Cerebellar nuclear complex (tissue), 1 donor: Measurements from ENCODE around the gene NPTXR.

Experiments used
- DNase-seq, 2 experiments: peaks; one replicate each; lab custom pipeline; 2025; lab: John Stamatoyannopoulos, UW

Gene NPTXR

DNA sequence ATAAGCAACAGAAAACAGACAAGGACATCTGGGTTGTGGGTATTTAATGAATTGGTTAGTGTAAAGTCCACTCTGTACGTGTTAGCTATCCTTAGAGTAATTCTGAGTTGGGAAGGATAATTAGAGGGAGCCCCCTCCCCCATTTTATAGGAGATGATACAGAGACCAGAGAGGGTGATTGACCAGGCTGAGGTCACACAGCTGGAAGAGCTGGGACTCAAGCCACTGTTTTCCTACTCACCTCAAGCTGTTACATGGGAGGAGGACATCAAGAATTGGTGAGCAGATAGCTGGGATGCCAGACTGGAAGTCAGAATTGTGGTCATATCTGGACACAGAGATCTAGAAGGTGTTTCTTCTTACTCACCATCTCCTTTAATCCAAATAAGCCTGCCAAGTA, 8.7 kb upstream of the NPTXR start:
- no peak for DNase-seq

- no peak for DNase-seq
Measured at GRCh38 chr22:38850941-38851849, 7.4 kb upstream of the NPTXR start.

DNA sequence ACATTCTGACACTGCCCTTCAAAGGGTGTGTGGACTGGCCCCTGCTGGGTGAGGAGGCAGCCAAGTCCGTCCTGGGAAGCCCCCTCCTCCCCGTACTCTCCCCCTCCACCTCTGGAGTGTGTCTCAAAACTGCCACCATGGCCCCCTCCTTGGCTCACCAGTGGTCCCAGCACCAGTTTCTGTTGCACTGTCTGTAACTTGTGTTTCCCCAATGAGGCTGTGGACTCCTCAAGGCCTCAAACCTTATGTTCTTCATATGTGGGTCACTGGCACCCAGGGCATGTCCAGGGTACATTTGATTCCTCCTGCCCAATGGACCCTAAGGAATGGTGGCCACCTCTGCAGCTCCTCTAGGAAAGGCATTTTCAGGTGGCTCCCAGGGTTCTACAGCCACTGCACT, 6.6 kb upstream of the NPTXR start:
- no peak for DNase-seq

GRCh38 chr22:38849811-38850210, 6.0 kb upstream of the NPTXR start:
- DNase-seq: peak; percentile 69 to 84

DNA sequence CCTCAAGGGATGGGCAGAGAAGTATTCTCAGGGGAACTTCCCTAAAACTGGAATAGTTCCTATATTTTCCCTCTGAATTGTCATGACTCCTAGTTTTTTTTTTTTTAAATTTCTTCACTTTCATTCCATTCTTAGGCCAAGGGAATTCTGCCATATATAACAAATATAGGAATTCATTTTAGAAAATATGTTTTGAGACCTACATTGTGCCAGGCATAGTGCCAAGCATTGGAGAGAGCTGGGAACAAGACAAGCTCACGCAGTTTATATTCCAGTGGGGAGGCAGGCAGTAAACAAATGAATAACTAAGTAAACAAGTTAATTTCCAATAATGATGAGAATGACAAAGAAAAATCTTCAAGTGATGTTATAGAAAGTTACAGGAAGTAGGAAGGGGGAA, 2.6 kb upstream of the NPTXR start:
- DNase-seq: no peak

DNA sequence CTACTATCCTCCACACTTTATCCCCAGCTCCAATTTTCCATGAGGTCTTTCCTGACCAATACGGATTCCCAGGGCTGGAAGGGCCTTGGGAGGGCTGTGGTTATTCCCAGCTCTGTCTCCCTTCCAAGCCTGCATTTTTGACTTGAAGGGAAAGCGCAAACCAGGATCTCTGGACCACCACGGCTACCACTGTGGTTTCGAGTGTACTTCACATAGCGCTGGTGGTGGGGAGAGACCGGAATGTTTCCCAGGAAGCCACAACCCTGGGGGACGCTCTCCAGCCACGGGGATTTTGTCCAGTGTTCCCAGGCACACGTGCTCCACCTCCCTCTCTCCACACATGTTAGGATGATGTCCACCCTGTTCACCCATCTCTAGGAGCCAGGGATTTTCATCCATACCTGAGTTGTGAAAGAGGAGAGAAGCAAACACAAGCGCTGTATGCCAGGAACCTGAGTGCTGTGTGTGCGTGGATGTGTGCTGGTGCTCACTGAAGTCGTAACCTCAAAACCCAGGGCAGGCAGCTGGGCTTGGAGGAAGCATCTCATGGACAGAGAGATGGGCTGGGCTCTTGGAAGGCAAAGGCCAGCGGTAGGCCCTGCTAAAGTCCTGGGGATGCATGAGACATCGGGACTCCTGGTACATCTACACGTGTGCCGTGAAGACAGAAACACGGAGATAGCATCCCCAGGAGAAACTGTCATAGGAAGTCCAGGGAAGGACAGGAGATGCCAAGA, 1.3 kb upstream of the NPTXR start:
- DNase-seq: no peak

- DNase-seq: no peak
Measured at GRCh38 chr22:38844315-38845003, 631 bp upstream of the NPTXR start.

DNA sequence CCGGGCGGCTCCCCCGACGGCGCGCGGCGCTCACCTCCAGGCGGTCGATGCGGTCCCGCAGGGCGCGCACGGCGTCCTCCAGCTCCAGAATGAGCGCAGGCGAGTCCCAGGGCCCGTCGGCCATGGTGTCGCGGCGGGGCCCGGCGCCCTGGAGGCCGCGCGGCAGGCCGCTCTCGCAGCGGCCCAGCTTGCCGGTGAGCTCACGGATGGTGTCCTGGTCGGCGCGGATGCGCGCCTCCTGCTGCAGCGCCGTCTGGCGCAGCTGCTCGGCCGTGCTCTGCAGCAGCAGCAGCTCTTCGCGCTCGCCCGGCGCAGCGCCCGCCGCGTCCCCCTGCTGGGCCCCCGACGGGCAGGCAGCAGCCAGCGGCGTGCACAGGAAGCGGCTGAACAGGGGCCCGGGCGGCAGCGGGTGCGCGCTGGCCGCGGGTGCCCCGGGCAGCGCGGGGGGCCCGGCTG, 599 bp downstream of the NPTXR start:
- DNase-seq: no peak

- no peak for DNase-seq
Measured at GRCh38 chr22:38842512-38843200, 1.2 kb downstream of the NPTXR start.

GRCh38 chr22:38841635-38842034, 2.2 kb downstream of the NPTXR start:
- no peak for DNase-seq

- DNase-seq: no peak
Measured at GRCh38 chr22:38841211-38841610, 2.6 kb downstream of the NPTXR start.

DNA sequence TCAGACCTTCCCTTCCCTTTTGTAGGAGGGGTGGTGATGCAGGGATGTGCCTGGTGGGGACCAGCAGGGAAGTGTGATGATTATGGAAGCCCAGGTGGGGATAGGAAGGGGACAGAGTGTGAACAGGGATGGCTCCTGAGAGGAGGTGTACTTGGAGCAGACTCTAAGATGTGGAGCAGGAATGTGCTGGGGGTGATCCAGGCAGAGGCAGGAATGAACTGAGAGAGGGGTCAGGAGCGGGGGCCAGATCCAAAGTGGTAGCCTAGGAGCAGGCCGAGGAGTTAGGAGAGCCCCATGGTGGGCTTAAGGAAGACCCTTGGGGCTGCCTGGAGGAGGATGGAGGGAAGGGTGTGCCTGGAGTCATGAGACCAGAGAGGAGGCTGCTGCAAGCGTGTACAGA, 3.7 kb downstream of the NPTXR start:
- no peak for DNase-seq

- no peak for DNase-seq
Measured at GRCh38 chr22:38839686-38840085, 4.1 kb downstream of the NPTXR start.

DNA sequence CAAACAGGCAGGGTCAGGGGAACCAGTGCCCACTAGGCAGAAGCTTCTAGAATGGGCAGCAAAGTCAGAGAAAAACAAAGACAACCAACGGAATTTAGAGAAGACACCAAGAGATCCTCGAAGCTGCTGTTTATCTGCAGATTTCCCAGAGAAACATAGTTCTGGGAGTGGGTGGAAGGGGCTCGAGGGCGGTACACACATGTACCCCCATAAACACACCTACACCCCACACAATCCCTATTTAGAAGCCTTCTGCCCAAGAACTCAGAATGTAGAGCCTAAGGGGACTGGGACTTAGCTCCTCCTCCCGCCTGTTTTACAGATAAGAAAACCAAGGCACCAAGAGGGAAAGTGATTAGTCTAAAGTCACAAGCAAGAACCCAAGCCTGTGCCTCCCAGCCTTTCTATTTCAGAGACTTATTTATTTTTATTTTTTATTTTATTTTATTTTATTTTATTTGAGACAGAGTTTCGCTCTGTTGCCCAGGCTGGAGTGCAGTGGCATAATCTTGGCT, 6.4 kb downstream of the NPTXR start:
- no peak for DNase-seq

DNA sequence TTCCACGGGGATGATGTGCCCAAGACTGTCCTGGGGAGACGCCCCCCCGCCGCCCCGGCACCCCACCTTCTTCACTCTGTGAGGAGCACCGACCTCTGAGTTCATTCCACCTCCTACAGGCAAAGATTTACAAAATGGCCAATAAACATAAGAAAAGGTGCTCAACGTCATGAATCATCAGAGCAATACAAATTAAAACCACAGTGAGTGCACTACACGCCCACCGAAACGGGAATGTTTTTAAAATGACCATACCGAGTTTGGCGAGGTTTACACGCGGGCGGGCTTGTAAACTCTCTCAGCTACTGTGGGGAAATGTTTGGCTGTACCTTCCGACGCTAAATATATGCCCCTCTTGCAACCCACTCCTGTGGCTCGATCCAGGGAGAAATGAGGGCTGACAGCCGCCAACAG, 7.9 kb downstream of the NPTXR start:
- no peak for DNase-seq

GRCh38 chr22:38834991-38835390, 8.8 kb downstream of the NPTXR start:
- no peak for DNase-seq

GRCh38 chr22:38834215-38834953, 9.4 kb downstream of the NPTXR start:
- no peak for DNase-seq

DNA sequence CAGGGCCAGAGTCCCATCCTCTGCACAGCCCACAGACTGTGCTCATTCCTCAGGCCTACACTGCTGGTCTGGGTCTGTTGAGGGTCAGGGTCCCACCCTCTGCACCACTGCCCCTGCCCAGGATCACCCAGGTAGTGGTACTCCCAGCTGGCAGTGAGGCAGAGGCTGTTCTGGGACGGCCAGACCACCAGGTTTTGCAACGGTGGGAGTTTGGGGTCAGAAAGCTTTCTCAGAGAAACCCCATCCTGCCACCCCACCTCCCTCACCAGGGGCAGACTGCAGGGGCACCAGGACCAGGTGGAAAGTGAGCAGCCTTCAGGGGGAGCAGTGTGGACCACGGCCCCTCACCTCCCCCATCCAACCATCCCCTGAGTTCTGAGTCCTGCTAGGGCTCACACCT, 10.8 kb downstream of the NPTXR start:
- no peak for DNase-seq

- no peak for DNase-seq
Measured at GRCh38 chr22:38832005-38832978, 11.5 kb downstream of the NPTXR start.
